Raji (cell line): Measurements from ENCODE around the gene BMERB1.

Source experiments
- POLR2A ChIP-seq: IDR thresholded peaks from 2 replicates; pipeline ENCODE4 v1.6.1; 2011; ENCODE audit warnings: low read depth, low read length, control low read depth; ENCODE audit not compliant: insufficient read depth

Gene BMERB1

DNA sequence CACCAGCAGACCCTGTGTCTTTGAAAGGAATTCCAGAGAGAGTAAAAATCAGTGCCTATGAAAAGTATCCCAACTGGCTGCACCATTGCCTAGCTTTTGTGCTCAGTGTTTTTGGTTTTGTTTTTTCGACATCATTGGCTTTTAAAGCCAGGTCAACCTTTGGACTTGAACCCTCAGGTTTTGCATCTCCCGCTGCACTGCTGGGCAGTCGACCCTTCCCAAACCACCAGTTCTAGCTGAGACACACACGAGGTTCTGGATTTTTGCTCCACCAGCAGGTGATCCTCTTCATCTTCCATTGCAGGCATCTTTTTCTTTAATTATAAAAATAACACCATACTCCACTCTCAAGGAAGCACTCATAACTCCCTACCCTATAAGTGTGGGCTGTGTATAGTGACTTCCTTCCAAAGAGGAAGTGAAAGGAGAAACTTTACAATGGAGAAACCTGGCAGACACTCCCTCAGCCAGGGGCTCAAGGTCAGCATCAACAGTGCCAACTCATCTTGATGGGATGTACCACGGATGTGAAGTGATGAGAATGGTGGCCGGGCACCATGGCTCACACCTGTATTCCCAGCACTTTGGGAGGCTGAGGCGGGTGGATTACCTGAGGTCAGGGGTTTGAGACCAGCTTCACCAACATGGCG is 57.8 kb downstream of the BMERB1 start:
- no peak for TF ChIP-seq POLR2A

DNA sequence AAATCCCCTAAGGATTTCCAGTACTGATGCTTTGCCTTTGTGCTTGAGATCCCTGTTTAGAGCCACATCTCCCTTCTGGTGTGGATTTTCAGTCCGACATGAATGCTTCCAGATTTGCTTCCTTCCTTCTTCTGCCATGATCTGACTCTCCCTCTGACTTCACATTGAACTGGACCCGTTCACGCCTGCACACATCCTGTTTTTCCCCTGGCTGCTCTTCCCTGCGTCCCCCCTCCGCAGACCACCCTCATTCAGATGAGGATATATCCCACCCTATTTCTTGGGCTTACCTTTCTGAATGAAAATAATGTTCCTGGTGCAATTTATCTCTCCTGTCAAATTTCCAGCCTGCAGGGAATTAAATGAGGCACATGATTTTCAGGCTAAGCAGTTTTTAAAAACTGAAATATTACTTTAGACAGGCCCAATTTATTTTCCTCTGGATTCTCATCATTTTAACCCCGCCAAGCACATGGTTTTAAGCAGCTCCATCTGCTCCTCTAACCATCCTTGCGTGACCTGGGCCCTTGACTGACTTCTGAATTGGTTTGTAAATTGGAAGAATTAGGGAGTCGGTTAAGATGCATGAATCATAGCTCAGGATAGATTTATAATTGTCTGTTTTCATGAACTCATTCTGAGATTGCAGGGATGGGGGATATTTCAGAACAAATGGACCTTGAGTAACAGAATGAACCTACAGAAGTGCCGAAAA is 59.2 kb downstream of the BMERB1 start:
- no peak for TF ChIP-seq POLR2A

DNA sequence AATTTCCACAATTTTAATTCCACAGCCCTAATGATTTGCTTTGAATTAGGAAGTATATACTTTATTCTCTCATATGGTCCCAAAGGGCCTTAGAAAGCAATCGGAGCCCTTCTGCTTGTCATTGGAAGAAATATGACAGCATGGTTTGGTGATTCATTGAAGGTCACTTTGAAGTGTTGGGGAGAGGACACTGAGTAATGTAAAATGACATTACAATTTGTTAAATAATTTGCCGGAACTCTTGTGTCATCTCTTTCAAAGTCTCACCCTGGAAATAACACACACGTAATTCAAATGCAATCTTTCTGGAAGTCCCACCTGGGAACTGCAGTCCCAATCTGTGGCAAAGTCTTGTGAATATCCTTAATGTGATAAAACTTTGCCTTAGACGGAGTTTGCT is 59.8 kb downstream of the BMERB1 start:
- TF ChIP-seq POLR2A = no peak

DNA sequence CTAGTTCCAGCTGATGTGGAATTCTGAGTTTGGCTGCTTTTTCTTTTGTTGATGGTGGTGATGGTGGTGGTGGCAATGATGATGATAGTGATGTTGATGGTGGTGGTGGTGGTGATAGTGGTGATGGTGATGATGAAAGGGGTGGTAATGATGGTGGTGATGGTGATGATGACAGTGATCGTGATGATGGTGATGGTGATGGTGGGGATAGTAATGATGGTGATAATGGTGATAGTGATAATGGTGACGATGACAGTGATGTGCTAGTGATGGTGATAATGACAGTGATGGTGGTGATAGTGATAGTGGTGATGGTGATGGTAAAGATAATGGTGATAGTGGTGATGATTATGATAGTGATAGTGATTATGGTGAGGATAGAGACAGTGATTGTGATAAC is 61.5 kb downstream of the BMERB1 start:
- no peak for TF ChIP-seq POLR2A

DNA sequence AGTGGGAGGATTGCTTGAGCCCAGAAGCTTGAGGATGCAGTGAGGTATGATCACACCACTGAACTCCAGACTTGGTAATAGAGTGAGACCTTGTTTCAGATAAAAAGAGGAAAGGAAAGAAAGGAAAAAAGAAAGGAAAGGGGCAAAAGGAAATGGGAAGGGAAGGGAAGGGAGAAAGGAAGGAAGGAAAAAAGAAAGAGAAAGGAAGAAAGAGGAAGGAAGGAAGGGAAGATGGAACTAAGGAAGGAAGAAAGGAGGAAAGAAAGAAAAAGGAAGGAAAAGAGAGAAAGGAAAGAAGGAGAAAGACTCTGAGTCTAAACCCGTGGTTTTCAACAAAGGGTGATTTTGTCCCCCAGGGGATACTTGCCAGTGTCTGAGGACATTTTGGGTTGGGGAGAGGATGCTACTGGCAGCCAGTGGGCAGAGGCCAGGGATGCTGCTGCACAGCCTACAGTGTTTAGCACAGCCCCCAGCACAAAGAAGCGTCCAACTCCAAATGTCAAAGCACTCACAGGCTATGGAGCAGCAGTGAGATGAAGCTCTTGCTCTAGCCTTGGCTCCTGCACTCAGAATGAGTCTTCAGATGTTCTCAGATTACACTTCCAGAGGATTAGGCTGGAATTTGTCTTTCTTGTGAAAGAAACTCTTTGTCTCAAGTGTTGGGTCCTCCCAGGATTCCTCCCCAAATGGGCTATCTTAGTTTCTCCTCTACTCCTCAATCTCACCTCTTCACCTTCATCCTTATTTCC is 64.2 kb downstream of the BMERB1 start:
- TF ChIP-seq POLR2A = no peak

DNA sequence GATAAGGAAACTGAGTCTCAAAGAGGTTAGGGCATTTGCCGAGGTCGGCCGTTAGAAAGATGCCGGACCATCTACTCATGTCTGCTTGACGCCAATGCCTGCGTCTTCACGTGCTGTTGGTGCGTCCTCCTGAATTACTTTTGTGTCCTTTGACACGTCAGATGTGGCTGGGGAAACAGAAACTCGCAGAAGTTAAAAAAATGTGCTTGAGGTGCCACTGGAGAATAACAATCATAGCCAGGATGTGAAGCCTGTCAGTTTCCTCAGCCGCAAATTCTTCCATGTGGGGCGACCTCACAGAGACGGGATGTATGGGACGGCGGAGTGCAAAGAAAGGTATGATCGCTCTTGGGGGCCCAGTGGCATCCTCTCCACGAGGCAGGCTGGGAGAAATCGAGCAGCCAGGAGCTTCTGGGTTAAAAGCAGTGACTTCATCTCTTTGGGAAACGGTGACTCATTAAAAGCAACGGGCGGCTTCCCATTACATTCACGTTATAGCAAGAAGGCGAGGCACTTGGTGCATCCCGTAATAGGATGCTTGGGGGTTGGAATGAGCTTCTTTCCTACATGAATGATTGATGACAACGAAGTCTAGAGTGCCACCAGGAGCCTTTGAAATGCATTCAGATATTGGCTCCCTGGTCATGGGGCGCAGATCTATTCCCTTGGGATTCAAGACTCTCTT is 67.8 kb downstream of the BMERB1 start:
- TF ChIP-seq POLR2A = no peak

DNA sequence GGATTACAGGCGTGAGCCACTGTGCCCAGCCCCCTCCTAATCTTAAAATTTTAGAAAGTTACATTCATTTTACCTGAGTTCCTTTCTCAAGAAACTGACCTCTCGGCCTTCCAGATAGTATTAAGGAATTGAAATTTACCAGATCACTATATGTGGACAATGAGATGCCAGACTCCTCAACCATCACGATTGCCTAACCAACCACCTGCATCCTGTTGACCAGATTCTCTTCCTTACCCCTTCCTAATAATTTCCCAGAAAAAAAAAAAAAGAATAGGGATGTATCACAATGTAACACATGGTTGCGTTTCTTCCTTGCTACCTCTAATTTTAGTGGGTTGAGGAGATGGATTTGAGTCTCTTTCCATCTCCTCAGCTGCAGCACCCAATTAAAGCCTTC is 72.1 kb downstream of the BMERB1 start:
- TF ChIP-seq POLR2A = no peak

DNA sequence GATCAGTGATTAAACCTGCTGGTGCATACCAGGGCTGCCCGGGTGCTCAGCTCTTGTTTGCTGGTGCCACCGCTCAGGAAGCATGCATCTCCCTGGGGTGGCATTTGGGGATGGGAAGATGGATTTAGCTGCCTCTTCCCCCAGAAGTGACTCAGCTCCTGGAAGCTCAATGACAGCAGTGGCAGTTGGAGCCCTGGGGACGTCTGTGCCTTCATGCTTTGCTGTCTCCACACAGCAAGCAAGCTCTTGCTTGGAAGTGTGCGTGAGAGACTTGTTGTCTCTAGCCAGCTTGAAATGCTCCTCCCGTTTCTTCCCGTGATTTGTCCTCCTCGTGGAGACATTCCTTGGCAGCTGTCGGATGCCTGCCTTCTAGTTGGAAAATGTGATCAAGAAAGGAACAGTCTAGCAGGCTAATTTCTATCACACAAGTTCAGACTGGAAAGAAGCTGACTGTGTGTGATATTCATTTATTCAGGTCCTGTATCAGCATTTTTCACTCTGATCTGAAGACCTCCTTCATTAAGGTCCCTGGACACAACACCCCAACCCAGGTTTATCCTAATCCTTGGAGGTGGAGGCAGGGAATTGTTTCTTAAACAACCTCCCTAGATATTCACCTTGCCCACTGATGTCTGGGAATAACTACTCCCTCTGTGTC is 73.0 kb downstream of the BMERB1 start:
- no peak for TF ChIP-seq POLR2A

DNA sequence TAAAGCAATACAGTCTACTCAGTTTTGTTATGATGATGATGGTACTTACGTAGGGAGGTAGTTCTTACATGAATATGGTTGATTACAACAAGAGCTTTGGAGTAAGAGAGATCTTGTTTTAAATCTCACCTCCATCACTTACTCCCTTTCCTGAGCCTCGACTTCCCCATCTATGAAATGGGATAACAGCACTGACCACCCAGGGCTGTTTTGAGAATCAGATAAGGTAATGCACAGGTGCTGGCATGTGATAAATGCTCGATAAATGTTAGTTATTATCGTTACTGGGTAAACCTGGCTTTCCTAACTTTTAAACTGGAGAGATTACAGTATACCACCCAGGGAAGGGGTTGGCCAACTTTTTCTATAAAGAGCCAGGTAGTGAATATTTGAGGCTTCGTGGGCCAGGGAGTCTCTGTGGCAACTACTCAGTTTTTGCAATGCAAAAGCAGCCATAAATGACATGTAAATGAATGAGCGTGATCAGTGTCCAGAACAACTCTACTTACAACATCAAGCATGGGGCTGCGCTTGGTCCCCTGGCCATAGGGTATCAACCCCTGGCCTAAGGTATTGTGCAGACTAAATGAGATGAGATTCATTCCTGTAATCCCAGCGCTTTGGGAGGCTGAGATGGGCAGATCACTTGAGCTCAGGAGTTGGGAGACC is 73.7 kb downstream of the BMERB1 start:
- no peak for TF ChIP-seq POLR2A

DNA sequence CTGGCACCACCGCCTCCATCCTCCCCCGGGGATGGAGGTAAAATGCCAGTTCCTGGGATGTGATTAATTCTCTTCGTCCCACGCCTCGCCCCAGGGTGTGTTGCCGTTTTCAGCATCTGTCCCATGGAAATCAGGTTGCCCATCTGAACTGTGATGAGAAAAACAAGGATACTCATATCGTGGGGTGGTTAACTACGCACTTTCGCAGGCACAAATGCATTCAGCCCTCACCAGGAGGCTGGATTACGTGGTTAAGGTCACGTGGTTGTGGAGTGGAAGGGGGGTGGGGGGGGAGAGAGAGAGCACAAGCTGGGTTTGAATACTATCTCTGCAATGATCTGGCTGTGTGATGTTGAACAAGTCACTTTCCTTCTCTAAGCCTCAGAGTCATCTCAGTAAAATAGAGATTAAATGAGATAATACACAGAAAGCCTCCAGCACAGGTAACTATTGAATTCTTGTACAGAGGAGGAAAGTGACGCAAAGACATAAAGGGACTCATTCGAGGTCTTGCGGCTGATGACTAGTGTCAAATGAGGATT is 74.7 kb downstream of the BMERB1 start:
- no peak for TF ChIP-seq POLR2A

DNA sequence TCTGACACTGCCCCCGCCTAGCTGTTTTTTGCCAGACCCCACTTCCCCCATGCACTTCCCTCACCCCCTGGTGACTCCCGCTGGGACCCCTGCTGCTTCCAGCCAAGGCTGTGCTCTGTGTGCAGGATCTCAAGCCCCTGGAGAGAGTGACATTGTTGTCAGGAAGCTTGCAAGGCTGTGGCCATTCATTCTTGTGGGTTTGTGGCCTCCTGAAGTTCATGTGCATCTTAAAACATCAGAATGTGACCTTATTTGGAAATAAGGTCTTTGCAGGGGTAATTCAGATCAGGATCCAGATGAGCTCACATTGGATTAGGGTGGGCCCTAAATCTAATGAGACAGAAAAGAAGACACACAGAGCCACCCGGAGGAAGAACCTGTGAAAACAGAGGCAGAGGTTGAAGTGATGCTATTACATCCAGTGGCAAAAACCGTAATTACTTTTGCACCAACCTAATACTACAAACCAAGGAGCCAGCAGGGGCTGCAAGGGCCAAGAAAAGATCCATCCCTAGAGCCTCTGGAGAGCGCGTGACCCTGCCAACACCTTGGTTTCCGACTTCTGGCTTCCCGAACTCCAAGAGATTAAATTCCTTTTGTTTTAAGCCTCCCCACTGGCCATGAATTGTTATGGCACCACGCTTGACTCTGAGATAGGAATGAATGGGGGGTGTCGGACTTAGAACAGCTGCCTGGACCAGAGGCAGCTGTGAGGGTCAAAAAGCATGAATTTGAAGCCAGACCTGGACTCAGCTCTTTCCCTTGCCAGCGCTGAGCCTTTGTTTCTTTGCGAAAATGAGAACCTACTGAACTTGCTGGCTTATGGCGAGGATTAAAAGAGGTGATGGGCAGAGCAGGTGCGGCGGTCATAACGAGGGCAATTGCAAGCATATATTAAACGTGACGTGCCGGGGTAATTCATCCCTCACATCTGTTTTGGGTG is 75.5 kb downstream of the BMERB1 start:
- TF ChIP-seq POLR2A = no peak

DNA sequence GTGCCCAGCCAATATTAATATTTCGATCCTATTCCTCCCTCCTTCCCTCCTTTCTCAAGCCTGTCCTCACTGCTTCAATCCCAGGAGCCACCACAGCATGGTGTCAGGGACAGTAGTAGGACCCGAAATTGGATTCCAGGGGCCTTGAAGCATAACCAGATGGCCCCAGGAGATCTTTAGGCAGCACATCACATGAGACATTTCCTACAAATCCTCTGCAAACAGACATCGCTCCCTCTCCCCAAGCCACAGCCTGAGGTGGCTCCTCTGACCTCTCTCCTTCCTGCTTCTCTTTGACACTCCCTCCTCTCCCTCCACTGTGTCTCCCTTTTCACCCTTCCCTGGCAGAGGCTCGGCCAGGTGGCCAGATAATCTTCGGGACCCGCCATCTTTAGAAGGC is 76.6 kb downstream of the BMERB1 start:
- TF ChIP-seq POLR2A = no peak
